OCI-LY7 (cell line): ENCODE data around the gene MIA2. TPM values are rescaled to one million over a fixed set of nuclear protein-coding genes. Genes with fewer than 3 reads are reported as not detected.
A peak's percentile ranks its signal among the peaks of the same experiment; 100 is the strongest.

Source experiments
- BruUV-seq: library from RNA; stranded (reverse); fragments of 400-500 nt; replicated peaks from 2 replicates; lab custom pipeline; 2021; lab: Mats Ljungman, UMichigan
- CTCF ChIA-PET: fragments of 300-600 bp; sonication (Branson Sonifier 250); formaldehyde crosslinking; loops from one replicate; lab custom pipeline; 2022; ENCODE audit warnings: antibody characterized with exemption; ENCODE audit not compliant: unreplicated experiment; lab: Charles Lee
- POLR2A ChIA-PET: fragments of 300-600 bp; sonication (Branson Sonifier 250); formaldehyde crosslinking; loops from one replicate; lab custom pipeline; 2022; ENCODE audit warnings: antibody characterized with exemption; lab: Charles Lee
- DNase-seq: peaks from one replicate; pipeline ENCODE4 v3.0.0-alpha.2; 2015; ENCODE audit warnings: low spot score
- H2AFZ ChIP-seq: fragments of 200-600 bp; sonication (generic), shearing (Covaris generic); 2 replicates; pipeline ENCODE4 v1.6.1; 2014; ENCODE audit warnings: mild to moderate bottlenecking, antibody characterized with exemption, low read length, moderate library complexity
- H3K27ac ChIP-seq: fragments of 200-600 bp; sonication (generic); 2 replicates; pipeline ENCODE4 v1.5.1; 2014; ENCODE audit warnings: mixed run types, low read depth, mild to moderate bottlenecking, moderate library complexity, low read length, inconsistent platforms; ENCODE audit not compliant: poor library complexity, severe bottlenecking
- H3K36me3 ChIP-seq: fragments of 200-600 bp; sonication (generic); 2 replicates; pipeline ENCODE4 v1.6.1; 2014; ENCODE audit warnings: mild to moderate bottlenecking, antibody characterized with exemption, low read length, moderate library complexity, mixed read lengths; ENCODE audit not compliant: insufficient read depth
- H3K4me1 ChIP-seq: fragments of 200-600 bp; sonication (generic); 2 replicates; pipeline ENCODE4 v1.5.1; 2014; ENCODE audit warnings: mild to moderate bottlenecking, low read length; ENCODE audit not compliant: insufficient read depth, poor library complexity, severe bottlenecking
- H3K4me2 ChIP-seq: fragments of 200-600 bp; sonication (generic); 2 replicates; pipeline ENCODE4 v1.6.1; 2014; ENCODE audit warnings: mild to moderate bottlenecking, low read length
- H3K4me3 ChIP-seq: fragments of 200-600 bp; sonication (generic); 2 replicates; pipeline ENCODE4 v1.5.1; 2014; ENCODE audit warnings: mild to moderate bottlenecking, low read depth, low read length; ENCODE audit not compliant: poor library complexity, severe bottlenecking
- H3K79me2 ChIP-seq: fragments of 200-600 bp; sonication (generic); 2 replicates; pipeline ENCODE4 v1.6.1; 2016; ENCODE audit warnings: low read depth, mild to moderate bottlenecking, low read length, moderate library complexity, mixed read lengths; ENCODE audit not compliant: insufficient read depth
- H3K9me2 ChIP-seq: fragments of 200-600 bp; sonication (generic); 2 replicates; pipeline ENCODE4 v1.6.1; 2016; ENCODE audit warnings: mild to moderate bottlenecking, low read length, mixed read lengths; ENCODE audit not compliant: insufficient read depth
- H3K9me3 ChIP-seq: fragments of 200-600 bp; sonication (generic); 2 replicates; pipeline ENCODE4 v1.6.1; 2014; ENCODE audit warnings: mild to moderate bottlenecking, mixed run types, low read length, mixed read lengths
- H4K20me1 ChIP-seq: fragments of 200-600 bp; sonication (generic); 2 replicates; pipeline ENCODE4 v1.6.1; 2014; ENCODE audit warnings: mild to moderate bottlenecking, antibody characterized with exemption, low read length, moderate library complexity, mixed read lengths; ENCODE audit not compliant: insufficient read depth
- CTCF ChIP-seq: fragments of 200-600 bp; sonication (generic); conservative IDR thresholded peaks from 2 replicates; pipeline ENCODE4 v1.5.1; 2014; ENCODE audit warnings: mild to moderate bottlenecking, antibody characterized with exemption, low read length, moderate library complexity, mixed read lengths
- EZH2phosphoT487 ChIP-seq: fragments of 200-600 bp; sonication (generic); IDR thresholded peaks from 2 replicates; pipeline ENCODE4 v1.6.1; 2018; ENCODE audit warnings: low read depth, borderline replicate concordance, mild to moderate bottlenecking, mixed run types, antibody characterized with exemption, low read length, moderate library complexity, mixed read lengths
- intact Hi-C: fragments of 100-400 bp; cut with micrococcal nuclease; formaldehyde crosslinking; loops from one replicate; pipeline ENCODE4 v1.10.0; 2022; ENCODE audit not compliant: unreplicated experiment
- total RNA-seq, 2 experiments: library from RNA; depleted of rRNA in 1 of 2; stranded (reverse); fragments of >200 nt in 1 of 2; shearing (Covaris generic) in 1 of 2; gene quantifications; 2 replicates each; pipeline ENCODE4 v1.2.3, GENCODE V29; 2014 to 2022

The MIA2 gene
- total RNA-seq, 2 experiments from 2014 or later, result 20.2 to 28.3 TPM

- Histone ChIP-seq H3K27ac (no peak overlapping the region), H3K4me2 (no peak overlapping the region), H2AFZ (no peak overlapping the region), H4K20me1 (no peaks in the 10 kb centered on the region), H3K4me1 (no peaks in the 10 kb centered on the region), H3K4me3 (no peak overlapping the region), H3K79me2 (no peaks in the 10 kb centered on the region), H3K9me2 (no peaks in the 10 kb centered on the region), H3K36me3 (no peaks in the 10 kb centered on the region), H3K9me3 (no peaks in the 10 kb centered on the region)
- CTCF ChIA-PET, result no interaction called here
- intact Hi-C loops, result no loop called here
- TF ChIP-seq CTCF, result no peak
- TF ChIP-seq EZH2phosphoT487, result no peak
- POLR2A ChIA-PET, result no interaction called here
- no TSS peak for BruUV-seq
- no peak for DNase-seq
These were observed 21.7 kb upstream of the MIA2 start for GRCh38 chr14:39212034-39212433.

GRCh38 chr14:39212693-39213092 lies 21.0 kb upstream of the MIA2 start:
- intact Hi-C loops, result no loop called here
- Histone ChIP-seq H3K4me1 (no peaks in the 10 kb centered on the region), H4K20me1 (no peaks in the 10 kb centered on the region), H3K9me2 (no peaks in the 10 kb centered on the region), H3K27ac (no peak overlapping the region), H3K36me3 (no peaks in the 10 kb centered on the region), H3K79me2 (no peaks in the 10 kb centered on the region), H3K9me3 (no peaks in the 10 kb centered on the region), H2AFZ (no peak overlapping the region), H3K4me3 (no peak overlapping the region), H3K4me2 (no peak overlapping the region)
- BruUV-seq, result no TSS peak
- CTCF ChIA-PET, result no interaction called here
- POLR2A ChIA-PET, result no interaction called here
- TF ChIP-seq EZH2phosphoT487, result no peak
- TF ChIP-seq CTCF, result no peak
- DNase-seq, result no peak

- no peak for DNase-seq
- no peaks in the 10 kb centered on the region for H4K20me1 ChIP-seq
- ChIA-PET POLR2A (no interaction called here), CTCF (no interaction called here)
- H3K4me1 ChIP-seq, result peaks cover 5% of the 10 kb centered on the region
- intact Hi-C loops, result no loop called here
- H3K4me2 ChIP-seq, result no peak overlapping the region
- no peaks in the 10 kb centered on the region for H3K9me3 ChIP-seq
- H2AFZ ChIP-seq, result 0 out of 2 replicates have a peak overlapping the region, but pooled peaks have one; percentile 14
- no peaks in the 10 kb centered on the region for H3K36me3 ChIP-seq
- no peak overlapping the region for H3K27ac ChIP-seq
- H3K79me2 ChIP-seq, result no peaks in the 10 kb centered on the region
- no TSS peak for BruUV-seq
- H3K4me3 ChIP-seq, result no peak overlapping the region
- TF ChIP-seq CTCF (no peak), EZH2phosphoT487 (no peak)
- H3K9me2 ChIP-seq, result no peaks in the 10 kb centered on the region
These were observed 16.4 kb upstream of the MIA2 start for GRCh38 chr14:39217214-39217879.
